ENCODE measurements around the gene FBXL2. TPM values are rescaled to one million over a fixed set of nuclear protein-coding genes. Genes with fewer than 3 reads are reported as not detected.

FBXL2 gene
- total RNA-seq, 1 donor from 2014 or later: 1.5 TPM

GRCh38 chr3:33363113-33363800 lies 86.0 kb downstream of the FBXL2 start:
- no peak overlapping the region for H3K27ac ChIP-seq (replicated peaks)
- no peaks in the 10 kb centered on the region for H3K9me3 ChIP-seq (replicated peaks)
- no peak for TF ChIP-seq CTCF (IDR thresholded peaks at IDR 0.05; ENCODE audit: borderline replicate concordance)
- H3K36me3 ChIP-seq: no peaks in the 10 kb centered on the region
- no peaks in the 10 kb centered on the region for H3K27me3 ChIP-seq (ENCODE audit: low read depth)
- no peak for DNase-seq
- peaks cover 7% of the 10 kb centered on the region for H3K4me1 ChIP-seq
- intact Hi-C loops (cut with micrococcal nuclease): no loop called here
- no peak overlapping the region for H3K4me3 ChIP-seq

- intact Hi-C loops (cut with micrococcal nuclease): no loop called here
- Histone ChIP-seq H3K27me3 (ENCODE audit: low read depth) (no peaks in the 10 kb centered on the region), H3K36me3 (no peaks in the 10 kb centered on the region), H3K4me3 (no peak overlapping the region), H3K27ac (replicated peaks) (no peak overlapping the region), H3K4me1 (peaks cover 7% of the 10 kb centered on the region), H3K9me3 (replicated peaks) (no peaks in the 10 kb centered on the region)
- TF ChIP-seq CTCF (IDR thresholded peaks at IDR 0.05; ENCODE audit: borderline replicate concordance): no peak
- DNase-seq: no peak
Measured at GRCh38 chr3:33364060-33364459, 86.8 kb downstream of the FBXL2 start.

GRCh38 chr3:33364531-33365128 lies 87.4 kb downstream of the FBXL2 start:
- intact Hi-C loops (cut with micrococcal nuclease): no loop called here
- H3K9me3 ChIP-seq (replicated peaks): no peaks in the 10 kb centered on the region
- peaks cover 7% of the 10 kb centered on the region for H3K4me1 ChIP-seq
- no peak overlapping the region for H3K27ac ChIP-seq (replicated peaks)
- DNase-seq: no peak
- H3K4me3 ChIP-seq: no peak overlapping the region
- no peaks in the 10 kb centered on the region for H3K36me3 ChIP-seq
- no peaks in the 10 kb centered on the region for H3K27me3 ChIP-seq (ENCODE audit: low read depth)
- TF ChIP-seq CTCF (IDR thresholded peaks at IDR 0.05; ENCODE audit: borderline replicate concordance): no peak

GRCh38 chr3:33372218-33373081 lies 95.2 kb downstream of the FBXL2 start:
- peaks cover 1% of the 10 kb centered on the region for H3K36me3 ChIP-seq
- no peaks in the 10 kb centered on the region for H3K27me3 ChIP-seq (ENCODE audit: low read depth)
- no peak overlapping the region for H3K4me3 ChIP-seq
- H3K4me1 ChIP-seq: peaks cover 4% of the 10 kb centered on the region
- DNase-seq: no peak
- intact Hi-C loops (cut with micrococcal nuclease): loop anchor here (5.0 kb wide), 1 partner anchor 240 kb away; no protein-coding TSS in a partner anchor
- no peak overlapping the region for H3K27ac ChIP-seq (replicated peaks)
- H3K9me3 ChIP-seq (replicated peaks): no peaks in the 10 kb centered on the region
- TF ChIP-seq CTCF (IDR thresholded peaks at IDR 0.05; ENCODE audit: borderline replicate concordance): peak; percentile 95

- Histone ChIP-seq H3K9me3 (replicated peaks) (no peaks in the 10 kb centered on the region), H3K27me3 (ENCODE audit: low read depth) (no peaks in the 10 kb centered on the region), H3K27ac (replicated peaks) (no peak overlapping the region), H3K4me1 (peaks cover 4% of the 10 kb centered on the region), H3K36me3 (peaks cover 4% of the 10 kb centered on the region), H3K4me3 (no peak overlapping the region)
- TF ChIP-seq CTCF (IDR thresholded peaks at IDR 0.05; ENCODE audit: borderline replicate concordance): no peak
- intact Hi-C loops (cut with micrococcal nuclease): loop anchor here (5.0 kb wide), 1 partner anchor 241 kb away; no protein-coding TSS in a partner anchor
- DNase-seq: no peak
Measured at GRCh38 chr3:33373082-33373437, 95.8 kb downstream of the FBXL2 start.
